Tibial nerve (tissue), 3 donors: Measurements from ENCODE around the gene CPAMD8.

Experiments used
- POLR2A ChIP-seq, 2 donors: fragments of 450-650 bp; IDR thresholded peaks; one replicate each; pipeline ENCODE4 v1.6.1; 2017; ENCODE audit warnings: antibody characterized with exemption in 2 of 2, mild to moderate bottlenecking in 2 of 2, moderate library complexity in 2 of 2
- TF ChIP-seq, protein P1 (sequence below), 5 experiments: fragments of 200-600 bp in 3 of 5; fragments of 450-650 bp in 2 of 5; sonication (generic) in 3 of 5; IDR thresholded peaks; one replicate each; pipeline ENCODE4 v1.5.1; 2016 to 2019; ENCODE audit warnings: antibody characterized with exemption in 5 of 5, mild to moderate bottlenecking in 3 of 5, moderate library complexity in 2 of 5

DNA sequence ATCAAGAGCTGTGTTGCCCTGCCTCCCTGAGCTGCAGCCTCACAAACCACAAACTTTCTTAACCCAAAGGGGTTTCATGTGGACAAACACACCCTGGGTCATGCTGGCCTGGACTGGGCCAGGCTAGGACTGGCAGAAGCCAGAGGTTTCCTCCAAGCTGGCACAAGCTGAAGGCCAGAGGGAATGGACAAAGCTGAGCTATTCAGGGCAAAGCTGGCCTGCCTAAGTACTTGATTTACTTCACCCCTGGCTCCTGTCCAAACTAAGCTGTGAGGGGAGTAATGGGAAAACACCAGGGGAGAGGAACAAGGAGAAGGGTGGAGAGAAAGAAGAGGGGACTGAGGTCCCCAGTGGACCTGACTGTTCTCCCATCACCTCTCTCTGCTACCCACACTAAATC lies 6.2 kb downstream of the CPAMD8 start:
- no peak for TF ChIP-seq POLR2A (IDR thresholded peaks at IDR 0.05)
- TF ChIP-seq, protein P1, sequence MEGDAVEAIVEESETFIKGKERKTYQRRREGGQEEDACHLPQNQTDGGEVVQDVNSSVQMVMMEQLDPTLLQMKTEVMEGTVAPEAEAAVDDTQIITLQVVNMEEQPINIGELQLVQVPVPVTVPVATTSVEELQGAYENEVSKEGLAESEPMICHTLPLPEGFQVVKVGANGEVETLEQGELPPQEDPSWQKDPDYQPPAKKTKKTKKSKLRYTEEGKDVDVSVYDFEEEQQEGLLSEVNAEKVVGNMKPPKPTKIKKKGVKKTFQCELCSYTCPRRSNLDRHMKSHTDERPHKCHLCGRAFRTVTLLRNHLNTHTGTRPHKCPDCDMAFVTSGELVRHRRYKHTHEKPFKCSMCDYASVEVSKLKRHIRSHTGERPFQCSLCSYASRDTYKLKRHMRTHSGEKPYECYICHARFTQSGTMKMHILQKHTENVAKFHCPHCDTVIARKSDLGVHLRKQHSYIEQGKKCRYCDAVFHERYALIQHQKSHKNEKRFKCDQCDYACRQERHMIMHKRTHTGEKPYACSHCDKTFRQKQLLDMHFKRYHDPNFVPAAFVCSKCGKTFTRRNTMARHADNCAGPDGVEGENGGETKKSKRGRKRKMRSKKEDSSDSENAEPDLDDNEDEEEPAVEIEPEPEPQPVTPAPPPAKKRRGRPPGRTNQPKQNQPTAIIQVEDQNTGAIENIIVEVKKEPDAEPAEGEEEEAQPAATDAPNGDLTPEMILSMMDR (IDR thresholded peaks at IDR 0.05), result no peak
